Upper lobe of right lung (tissue), 1 donor: ENCODE measurements around the gene ANKRD11. TPM values are rescaled to one million over a fixed set of nuclear protein-coding genes. Genes with fewer than 3 reads are reported as not detected.

Experiments
- ATAC-seq: fragments of 200-7000 bp; cut with Tn5 transposase; one replicate; pipeline ENCODE4 v1.9.1; 2020; ENCODE audit warnings: mild to moderate bottlenecking, moderate library complexity
- DNase-seq: peaks from one replicate; pipeline ENCODE4 v3.0.0-alpha.2; 2020
- H3K27ac ChIP-seq: fragments of 200-600 bp; one replicate; pipeline ENCODE4 v1.8.0; 2022
- H3K27me3 ChIP-seq: fragments of 200-600 bp; one replicate; pipeline ENCODE4 v1.8.0; 2022; ENCODE audit warnings: mild to moderate bottlenecking
- H3K36me3 ChIP-seq: fragments of 200-600 bp; one replicate; pipeline ENCODE4 v1.8.0; 2022
- H3K4me1 ChIP-seq: fragments of 200-600 bp; one replicate; pipeline ENCODE4 v1.8.0; 2022
- H3K4me3 ChIP-seq: fragments of 200-600 bp; one replicate; pipeline ENCODE4 v1.8.0; 2022; ENCODE audit warnings: mild to moderate bottlenecking
- H3K9me3 ChIP-seq: fragments of 200-600 bp; one replicate; pipeline ENCODE4 v1.8.0; 2022
- intact Hi-C: fragments of 100-400 bp; cut with DNase I; formaldehyde crosslinking; loops from one replicate; pipeline ENCODE4 v1.11.0; 2022
- total RNA-seq: library from RNA; stranded (reverse); fragmentation: NEBNext Ultra II Directional; extraction: Animal tissue kit (Norgen Biotek cat#: 25700); gene quantifications from one replicate; pipeline ENCODE4 v1.2.1, GENCODE V29; 2021
- TF ChIP-seq, protein P1 (sequence below): fragments of 200-600 bp; IDR thresholded peaks from one replicate; pipeline ENCODE4 v1.8.0; 2022; ENCODE audit warnings: antibody characterized with exemption
- donor health status: DM: no; HTN: yes; CAD: no; lungs with severe emphysema.

ANKRD11 gene
- total RNA-seq, 1 donor from 2014 or later: 125 TPM

GRCh38 chr16:89495121-89495520 lies 4.8 kb upstream of the ANKRD11 start:
- Histone ChIP-seq H3K36me3 (no peaks in the 10 kb centered on the region), H3K4me3 (no peak overlapping the region), H3K9me3 (no peaks in the 10 kb centered on the region), H3K27ac (no peak overlapping the region), H3K27me3 (no peaks in the 10 kb centered on the region), H3K4me1 (peaks cover 12% of the 10 kb centered on the region)
- DNase-seq (no peak), ATAC-seq (no peak)
- intact Hi-C loops: no loop called here
- TF ChIP-seq, protein P1, sequence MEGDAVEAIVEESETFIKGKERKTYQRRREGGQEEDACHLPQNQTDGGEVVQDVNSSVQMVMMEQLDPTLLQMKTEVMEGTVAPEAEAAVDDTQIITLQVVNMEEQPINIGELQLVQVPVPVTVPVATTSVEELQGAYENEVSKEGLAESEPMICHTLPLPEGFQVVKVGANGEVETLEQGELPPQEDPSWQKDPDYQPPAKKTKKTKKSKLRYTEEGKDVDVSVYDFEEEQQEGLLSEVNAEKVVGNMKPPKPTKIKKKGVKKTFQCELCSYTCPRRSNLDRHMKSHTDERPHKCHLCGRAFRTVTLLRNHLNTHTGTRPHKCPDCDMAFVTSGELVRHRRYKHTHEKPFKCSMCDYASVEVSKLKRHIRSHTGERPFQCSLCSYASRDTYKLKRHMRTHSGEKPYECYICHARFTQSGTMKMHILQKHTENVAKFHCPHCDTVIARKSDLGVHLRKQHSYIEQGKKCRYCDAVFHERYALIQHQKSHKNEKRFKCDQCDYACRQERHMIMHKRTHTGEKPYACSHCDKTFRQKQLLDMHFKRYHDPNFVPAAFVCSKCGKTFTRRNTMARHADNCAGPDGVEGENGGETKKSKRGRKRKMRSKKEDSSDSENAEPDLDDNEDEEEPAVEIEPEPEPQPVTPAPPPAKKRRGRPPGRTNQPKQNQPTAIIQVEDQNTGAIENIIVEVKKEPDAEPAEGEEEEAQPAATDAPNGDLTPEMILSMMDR: no peak

- Histone ChIP-seq H3K27me3 (no peaks in the 10 kb centered on the region), H3K4me1 (peaks cover 14% of the 10 kb centered on the region), H3K36me3 (no peaks in the 10 kb centered on the region), H3K4me3 (no peak overlapping the region), H3K27ac (no peak overlapping the region), H3K9me3 (no peaks in the 10 kb centered on the region)
- no peak for ATAC-seq
- intact Hi-C loops: no loop called here
- no peak for DNase-seq
- TF ChIP-seq, protein P1: no peak
Measured at GRCh38 chr16:89493776-89494175, 3.4 kb upstream of the ANKRD11 start.

- intact Hi-C loops: no loop called here
- no peaks in the 10 kb centered on the region for H3K36me3 ChIP-seq
Measured at GRCh38 chr16:89491974-89492687, 1.8 kb upstream of the ANKRD11 start.

DNA sequence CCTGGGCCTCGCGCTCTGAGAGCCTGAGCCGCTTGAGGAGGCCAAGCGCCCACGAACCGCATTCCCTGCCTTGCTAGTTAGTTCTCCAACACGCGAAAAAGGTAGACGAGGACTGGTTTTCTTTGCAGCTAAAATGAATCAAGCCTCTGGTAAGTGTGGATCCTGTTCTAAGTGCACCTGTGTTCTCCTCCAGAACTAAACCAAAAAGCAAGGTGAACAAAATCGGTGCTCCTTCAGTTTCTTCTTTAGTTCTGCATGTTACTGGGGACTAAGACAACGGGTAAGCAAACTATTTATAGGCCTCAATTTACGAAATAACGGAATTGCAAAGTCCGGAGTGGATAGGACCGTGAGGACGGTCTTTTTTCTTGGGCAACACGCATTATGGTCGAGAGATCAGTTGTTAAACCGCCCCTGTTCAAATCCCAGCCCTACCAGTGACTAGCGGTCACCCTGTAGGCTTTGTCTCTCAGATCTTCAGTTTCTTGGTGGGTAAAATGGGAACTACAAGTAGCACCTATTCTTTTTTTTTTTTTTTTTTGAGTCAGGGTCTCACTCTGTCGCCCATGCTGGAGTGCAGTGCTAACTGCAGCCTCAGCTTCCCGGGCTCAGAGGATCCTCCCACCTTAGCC lies 993 bp upstream of the ANKRD11 start:
- intact Hi-C loops: no loop called here
- H3K4me3 ChIP-seq: peak overlapping the region; percentile 90
- no peak for ATAC-seq
- H3K36me3 ChIP-seq: no peaks in the 10 kb centered on the region
- no peak for DNase-seq
- H3K27ac ChIP-seq: peak overlapping the region; percentile 95
- peaks cover 35% of the 10 kb centered on the region for H3K4me1 ChIP-seq
- no peaks in the 10 kb centered on the region for H3K9me3 ChIP-seq
- TF ChIP-seq, protein P1: no peak
- H3K27me3 ChIP-seq: no peaks in the 10 kb centered on the region

More at GRCh38 chr16:89491974-89492687, 1.8 kb upstream of the ANKRD11 start:
- H3K9me3 ChIP-seq: no peaks in the 10 kb centered on the region
- TF ChIP-seq, protein P1: no peak
- DNase-seq (no peak), ATAC-seq (no peak)
- no peaks in the 10 kb centered on the region for H3K27me3 ChIP-seq
- peak overlapping the region; percentile 90 for H3K4me3 ChIP-seq
- peaks cover 31% of the 10 kb centered on the region for H3K4me1 ChIP-seq
- H3K27ac ChIP-seq: peak overlapping the region; percentile 95

GRCh38 chr16:89489898-89490438 lies 393 bp downstream of the ANKRD11 start:
- DNase-seq (peak; percentile 73), ATAC-seq (no peak)
- H3K36me3 ChIP-seq: no peaks in the 10 kb centered on the region
- TF ChIP-seq, protein P1: no peak
- peaks cover 49% of the 10 kb centered on the region for H3K4me1 ChIP-seq
- intact Hi-C loops: loop anchor here (10.0 kb wide), 1 partner anchor 155 kb away; no protein-coding TSS in a partner anchor
- peak overlapping the region; percentile 93 for H3K27ac ChIP-seq
- no peaks in the 10 kb centered on the region for H3K27me3 ChIP-seq
- H3K4me3 ChIP-seq: peak overlapping the region; percentile 90
- no peaks in the 10 kb centered on the region for H3K9me3 ChIP-seq
